Stimulated activated naive B cell treated with anti-CD40 and anti-IgM and Interleukin-4, amounts not matched to agents 10 μg/mL and 1 μg/mL and 100 μg/mL, for 72 hours (primary cell): ENCODE results near the gene DUSP18.
"Not testable (repeated sequence)": the region's sequence is repeated elsewhere in the genome, so short reads cannot be mapped to it uniquely, and the experiment has no call there.

Experiments
- ATAC-seq, 2 donors: fragments of 150-1000 bp; cut with Tn5 transposase; replicated peaks; 2 replicates each; pipeline ENCODE4 v1.10.0; 2021; ENCODE audit warnings: moderate library complexity in 1 of 2
- DNase-seq: peaks from one replicate; pipeline ENCODE4 v3.0.0; 2021
- H3K27ac Mint-ChIP-seq: one replicate; pipeline ENCODE4 v1.8.0; 2022; ENCODE audit warnings: mild to moderate bottlenecking, mixed read lengths
- H3K27me3 Mint-ChIP-seq, 2 donors: one replicate each; pipeline ENCODE4 v1.8.0; 2022; ENCODE audit warnings: mixed read lengths in 2 of 2
- H3K36me3 Mint-ChIP-seq, 2 donors: one replicate each; pipeline ENCODE4 v1.8.0; 2022; ENCODE audit warnings: mixed read lengths in 2 of 2, mild to moderate bottlenecking in 1 of 2
- H3K4me1 Mint-ChIP-seq, 2 donors: one replicate each; pipeline ENCODE4 v1.8.0; 2022; ENCODE audit warnings: mixed read lengths in 2 of 2, mild to moderate bottlenecking in 1 of 2
- H3K4me3 Mint-ChIP-seq, 2 donors: one replicate each; pipeline ENCODE4 v1.8.0; 2022; ENCODE audit warnings: mild to moderate bottlenecking in 2 of 2, mixed read lengths in 2 of 2, moderate library complexity in 1 of 2
- H3K9me3 Mint-ChIP-seq, 2 donors: one replicate each; pipeline ENCODE4 v1.8.0; 2022; ENCODE audit warnings: mixed read lengths in 2 of 2, mild to moderate bottlenecking in 1 of 2

DUSP18 gene

DNA sequence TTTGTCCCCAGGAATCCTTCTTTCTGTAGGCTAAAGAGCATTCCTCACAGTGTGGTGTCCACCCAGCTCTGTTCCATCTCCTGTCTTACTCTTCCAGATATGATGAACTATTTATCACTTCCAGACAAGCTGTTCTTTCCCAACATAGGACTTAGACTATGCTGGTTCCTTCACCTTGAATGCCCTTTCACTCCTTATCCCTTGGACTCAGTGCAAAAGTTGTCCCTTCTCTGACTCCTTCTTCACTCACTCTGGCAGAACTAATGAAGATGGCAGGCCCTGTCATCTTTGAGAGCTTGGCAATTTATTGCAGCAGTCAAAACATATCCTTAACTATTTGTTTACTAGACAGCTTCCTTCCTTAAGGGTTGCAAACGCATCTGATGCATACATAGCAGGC lies 23.5 kb upstream of the DUSP18 start:
- peaks cover 5% of the 10 kb centered on the region in 2 donors for H3K4me1 Mint-ChIP-seq
- DNase-seq (no peak), ATAC-seq (no peak)
- peaks cover 34 to 44% of the 10 kb centered on the region in 2 donors for H3K27me3 Mint-ChIP-seq
- H3K4me3 Mint-ChIP-seq = no peak overlapping the region
- H3K9me3 Mint-ChIP-seq = no peaks in the 10 kb centered on the region
- no peak overlapping the region for H3K27ac Mint-ChIP-seq
- H3K36me3 Mint-ChIP-seq = no peaks in the 10 kb centered on the region

- H3K27me3 Mint-ChIP-seq = peaks cover 27 to 36% of the 10 kb centered on the region in 2 donors
- peaks cover 3 to 5% of the 10 kb centered on the region in 2 donors for H3K4me1 Mint-ChIP-seq
- H3K27ac Mint-ChIP-seq = no peak overlapping the region
- no peaks in the 10 kb centered on the region for H3K36me3 Mint-ChIP-seq
- no peak for ATAC-seq
- no peak for DNase-seq
- no peaks in the 10 kb centered on the region for H3K9me3 Mint-ChIP-seq
- H3K4me3 Mint-ChIP-seq = no peak overlapping the region
Observed at GRCh38 chr22:30689622-30690021, 21.9 kb upstream of the DUSP18 start.

DNA sequence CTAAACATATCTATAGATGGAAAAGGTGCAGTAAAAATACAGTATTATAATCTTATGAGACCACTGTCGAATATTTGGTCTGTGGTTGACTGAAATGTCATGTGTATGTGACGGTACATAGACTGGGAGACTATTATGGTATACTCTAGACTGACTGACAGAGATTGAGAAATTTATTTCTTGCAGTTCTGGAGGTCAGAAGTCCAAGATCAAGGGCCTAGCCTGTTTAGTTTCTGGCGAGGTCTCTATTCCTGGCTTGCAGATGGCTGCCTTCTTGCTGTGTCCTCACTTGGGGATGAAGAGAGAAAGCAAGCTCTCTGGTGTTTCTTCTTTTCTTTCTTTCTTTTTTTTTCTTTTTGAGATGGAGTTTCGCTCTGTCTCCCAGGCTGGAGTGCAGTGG lies 19.7 kb upstream of the DUSP18 start:
- H3K27ac Mint-ChIP-seq = no peak overlapping the region
- no peaks in the 10 kb centered on the region for H3K36me3 Mint-ChIP-seq
- H3K4me1 Mint-ChIP-seq = no peaks in the 10 kb centered on the region
- DNase-seq = no peak
- H3K9me3 Mint-ChIP-seq = no peaks in the 10 kb centered on the region
- no peak overlapping the region for H3K4me3 Mint-ChIP-seq
- H3K27me3 Mint-ChIP-seq = peaks cover 20 to 27% of the 10 kb centered on the region in 2 donors
- no peak for ATAC-seq

DNA sequence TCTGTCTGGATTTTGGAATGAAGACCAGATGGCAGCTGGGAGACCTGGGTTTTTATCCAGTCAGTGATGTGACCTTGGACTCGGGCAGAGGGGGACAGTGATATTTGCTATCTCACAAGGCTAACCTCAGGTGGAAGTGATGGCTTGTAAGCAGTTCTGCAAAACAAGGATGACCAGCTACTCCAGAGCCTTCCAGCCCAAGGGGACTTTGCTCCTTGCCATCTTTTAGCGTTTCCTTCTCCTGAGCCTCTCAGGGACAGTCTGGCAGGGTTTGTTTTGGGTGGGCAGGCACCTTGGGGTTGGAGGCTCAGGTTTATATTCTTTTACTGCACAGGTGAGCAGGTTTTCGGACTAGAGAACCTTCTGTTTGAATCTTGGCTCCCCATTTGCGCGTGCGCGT lies 17.5 kb upstream of the DUSP18 start:
- Mint-ChIP-seq H3K36me3 (no peaks in the 10 kb centered on the region), H3K4me1 (no peaks in the 10 kb centered on the region), H3K9me3 (no peaks in the 10 kb centered on the region), H3K27me3 (peaks cover 10 to 15% of the 10 kb centered on the region in 2 donors), H3K4me3 (no peak overlapping the region), H3K27ac (no peak overlapping the region)
- ATAC-seq (no peak), DNase-seq (no peak)

DNA sequence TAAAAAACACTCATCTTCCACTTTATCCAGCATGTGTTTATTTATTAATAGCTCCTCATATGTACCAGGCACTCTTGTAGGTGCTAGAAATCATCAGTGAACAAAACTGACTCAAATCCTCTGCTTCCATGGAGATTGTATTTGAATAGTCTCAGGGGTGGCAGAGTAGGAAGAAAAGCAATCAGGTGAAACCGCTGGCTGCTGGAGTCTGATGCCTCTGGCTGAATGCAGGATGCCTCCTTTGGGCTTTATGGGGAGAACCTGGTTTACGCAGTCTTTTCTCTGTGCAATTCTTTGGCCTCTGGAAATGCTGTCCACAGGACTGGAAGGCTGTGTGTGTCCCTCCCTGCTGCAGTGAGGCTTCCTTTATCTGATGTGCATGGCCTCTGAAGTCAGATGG lies 14.2 kb upstream of the DUSP18 start:
- ATAC-seq = no peak
- H3K9me3 Mint-ChIP-seq = no peaks in the 10 kb centered on the region
- H3K27me3 Mint-ChIP-seq = peaks cover 18 to 38% of the 10 kb centered on the region in 2 donors

GRCh38 chr22:30680991-30681770 lies 13.5 kb upstream of the DUSP18 start:
- no peaks in the 10 kb centered on the region for H3K36me3 Mint-ChIP-seq
- ATAC-seq = no peak
- no peak overlapping the region for H3K27ac Mint-ChIP-seq
- no peaks in the 10 kb centered on the region for H3K9me3 Mint-ChIP-seq
- no peak overlapping the region for H3K4me3 Mint-ChIP-seq
- no peaks in the 10 kb centered on the region for H3K4me1 Mint-ChIP-seq
- peaks cover 22 to 43% of the 10 kb centered on the region in 2 donors for H3K27me3 Mint-ChIP-seq
- no peak for DNase-seq

More for the DNA sequence above, 14.2 kb upstream of the DUSP18 start:
- H3K36me3 Mint-ChIP-seq = no peaks in the 10 kb centered on the region
- DNase-seq = no peak
- no peak overlapping the region for H3K27ac Mint-ChIP-seq
- no peak overlapping the region for H3K4me3 Mint-ChIP-seq
- H3K4me1 Mint-ChIP-seq = no peaks in the 10 kb centered on the region

GRCh38 chr22:30679895-30680690 lies 12.4 kb upstream of the DUSP18 start:
- H3K4me3 Mint-ChIP-seq, DNase-seq, H3K4me1 Mint-ChIP-seq, H3K9me3 Mint-ChIP-seq, H3K36me3 Mint-ChIP-seq, H3K27ac Mint-ChIP-seq, ATAC-seq: not testable (repeated sequence)
- peaks cover 21 to 44% of the 10 kb centered on the region in 2 donors for H3K27me3 Mint-ChIP-seq

DNA sequence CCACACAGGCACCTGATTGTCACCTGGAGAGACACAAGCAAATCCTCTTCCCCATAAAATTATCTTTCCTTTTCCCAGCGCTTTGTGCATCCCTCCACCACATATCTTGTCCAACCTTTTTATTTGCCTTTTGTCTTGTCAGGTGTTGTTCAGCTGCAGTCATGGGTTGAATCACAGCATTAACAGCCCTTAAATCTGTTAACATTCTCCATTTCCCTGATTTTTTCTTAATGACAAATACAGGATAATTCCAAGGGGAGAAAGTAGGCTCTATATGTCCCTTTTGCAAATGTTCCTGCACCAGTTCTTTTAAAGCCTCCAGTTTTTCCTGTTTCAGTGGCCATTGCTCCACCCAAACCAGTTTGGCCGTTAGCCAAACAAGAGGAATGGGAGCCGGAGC lies 8.9 kb upstream of the DUSP18 start:
- not testable (repeated sequence) for H3K27ac Mint-ChIP-seq, H3K4me3 Mint-ChIP-seq, H3K36me3 Mint-ChIP-seq, H3K4me1 Mint-ChIP-seq, H3K9me3 Mint-ChIP-seq, ATAC-seq, DNase-seq
- peaks cover 20 to 34% of the 10 kb centered on the region in 2 donors for H3K27me3 Mint-ChIP-seq

GRCh38 chr22:30675436-30675835 lies 7.8 kb upstream of the DUSP18 start:
- DNase-seq (no peak), ATAC-seq (no peak)
- peaks cover 20 to 34% of the 10 kb centered on the region in 2 donors for H3K27me3 Mint-ChIP-seq
- H3K36me3 Mint-ChIP-seq = no peaks in the 10 kb centered on the region
- H3K4me3 Mint-ChIP-seq = no peak overlapping the region
- H3K27ac Mint-ChIP-seq = no peak overlapping the region
- peaks cover 0 to 2% of the 10 kb centered on the region in 2 donors for H3K4me1 Mint-ChIP-seq
- H3K9me3 Mint-ChIP-seq = no peaks in the 10 kb centered on the region

DNA sequence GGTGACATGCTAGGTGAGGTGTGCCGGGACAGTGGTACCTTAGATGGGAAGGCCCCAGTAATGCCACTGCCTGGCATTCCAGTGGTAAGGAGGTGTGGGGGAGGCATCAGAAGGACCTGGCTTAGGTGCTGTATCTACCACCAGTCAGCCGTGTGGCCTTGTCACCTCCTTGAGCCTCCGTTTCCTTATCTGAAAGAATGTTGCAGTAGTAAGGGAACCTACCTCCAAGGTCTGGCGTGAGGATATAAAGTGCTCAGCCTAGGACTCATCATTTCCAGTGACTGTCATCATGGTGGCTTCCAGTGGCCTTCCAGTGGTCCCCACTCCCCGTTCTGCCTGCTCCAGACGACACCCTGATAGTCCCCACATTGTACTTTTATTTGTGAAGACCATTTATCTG lies 6.8 kb upstream of the DUSP18 start:
- H3K36me3 Mint-ChIP-seq = no peaks in the 10 kb centered on the region
- H3K9me3 Mint-ChIP-seq = no peaks in the 10 kb centered on the region
- peaks cover 0 to 5% of the 10 kb centered on the region in 2 donors for H3K4me1 Mint-ChIP-seq
- H3K27me3 Mint-ChIP-seq = peaks cover 19 to 30% of the 10 kb centered on the region in 2 donors
- DNase-seq = no peak
- no peak for ATAC-seq
- H3K4me3 Mint-ChIP-seq = no peak overlapping the region
- H3K27ac Mint-ChIP-seq = no peak overlapping the region

- ATAC-seq (no peak), DNase-seq (no peak)
- no peak overlapping the region for H3K27ac Mint-ChIP-seq
Observed at GRCh38 chr22:30673136-30673535, 5.5 kb upstream of the DUSP18 start.

GRCh38 chr22:30671071-30671470 lies 3.4 kb upstream of the DUSP18 start:
- Mint-ChIP-seq H3K9me3 (no peaks in the 10 kb centered on the region), H3K27me3 (peaks cover 11 to 14% of the 10 kb centered on the region in 2 donors), H3K36me3 (peaks cover 0 to 2% of the 10 kb centered on the region in 2 donors), H3K4me3 (no peak overlapping the region), H3K4me1 (peaks cover 12 to 18% of the 10 kb centered on the region in 2 donors), H3K27ac (no peak overlapping the region)
- DNase-seq (no peak), ATAC-seq (no peak)

More at GRCh38 chr22:30673136-30673535, 5.5 kb upstream of the DUSP18 start:
- H3K4me3 Mint-ChIP-seq = no peak overlapping the region
- peaks cover 7 to 9% of the 10 kb centered on the region in 2 donors for H3K4me1 Mint-ChIP-seq
- peaks cover 0 to 2% of the 10 kb centered on the region in 2 donors for H3K36me3 Mint-ChIP-seq
- no peaks in the 10 kb centered on the region for H3K9me3 Mint-ChIP-seq
- H3K27me3 Mint-ChIP-seq = peaks cover 18 to 30% of the 10 kb centered on the region in 2 donors

GRCh38 chr22:30668386-30668710 lies 673 bp upstream of the DUSP18 start:
- H3K9me3 Mint-ChIP-seq = no peaks in the 10 kb centered on the region
- H3K27me3 Mint-ChIP-seq = peaks cover 5 to 8% of the 10 kb centered on the region in 2 donors
- no peak overlapping the region for H3K27ac Mint-ChIP-seq
- ATAC-seq (no peak), DNase-seq (no peak)
- H3K4me1 Mint-ChIP-seq = peaks cover 18 to 20% of the 10 kb centered on the region in 2 donors
- peaks cover 10% of the 10 kb centered on the region in 2 donors for H3K36me3 Mint-ChIP-seq
- peak overlapping the region; percentile 98 for H3K4me3 Mint-ChIP-seq

DNA sequence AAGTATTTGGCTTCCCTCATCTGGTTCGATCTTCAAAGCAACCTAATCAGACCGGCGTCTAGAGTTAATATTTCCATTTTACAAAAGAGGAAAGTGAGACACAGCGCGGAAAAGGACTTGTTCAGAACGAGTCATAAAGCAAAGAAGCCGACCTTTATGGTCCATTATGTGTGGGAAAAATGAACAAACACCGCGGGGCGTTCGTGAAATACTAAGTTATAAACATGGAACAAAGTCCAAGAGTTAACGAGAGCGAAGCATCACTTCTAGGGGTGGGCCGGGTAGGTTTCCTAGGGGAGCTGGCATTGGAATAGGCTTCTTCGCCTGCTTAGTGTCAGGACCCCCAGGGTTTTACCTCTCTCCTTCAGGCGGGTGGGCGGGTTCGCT lies 575 bp downstream of the DUSP18 start:
- peak overlapping the region; percentile 72 for H3K27ac Mint-ChIP-seq
- ATAC-seq = peak in 1 of 2 donors; percentile 3

DNA sequence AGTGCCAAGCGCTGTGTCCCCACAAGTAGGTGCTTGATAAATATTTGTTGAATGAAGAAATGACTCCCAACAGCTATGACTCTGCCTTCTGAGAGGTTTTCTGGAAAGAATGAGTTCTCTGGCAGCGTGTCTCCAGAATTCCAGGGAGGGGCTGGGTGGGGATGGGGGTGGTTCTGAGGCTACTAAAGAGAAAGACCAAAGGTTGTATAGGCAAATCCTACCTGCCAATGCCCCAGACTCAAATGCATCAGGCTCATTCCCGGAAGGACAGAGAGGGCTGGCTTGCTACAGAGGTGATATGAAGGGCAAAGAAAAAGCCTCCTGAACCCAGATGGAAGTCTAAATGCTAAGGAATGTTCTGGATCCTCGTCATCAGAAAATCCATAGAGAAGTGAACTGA lies 1.9 kb downstream of the DUSP18 start:
- ATAC-seq (no peak), DNase-seq (no peak)
- H3K4me1 Mint-ChIP-seq = peaks cover 18 to 20% of the 10 kb centered on the region in 2 donors
- H3K27me3 Mint-ChIP-seq = peaks cover 5 to 8% of the 10 kb centered on the region in 2 donors
- peaks cover 23 to 27% of the 10 kb centered on the region in 2 donors for H3K36me3 Mint-ChIP-seq
- no peak overlapping the region for H3K27ac Mint-ChIP-seq
- no peaks in the 10 kb centered on the region for H3K9me3 Mint-ChIP-seq
- no peak overlapping the region for H3K4me3 Mint-ChIP-seq

More for the DNA sequence above, 575 bp downstream of the DUSP18 start:
- no peaks in the 10 kb centered on the region for H3K9me3 Mint-ChIP-seq
- peaks cover 18 to 20% of the 10 kb centered on the region in 2 donors for H3K4me1 Mint-ChIP-seq
- peaks cover 20 to 21% of the 10 kb centered on the region in 2 donors for H3K36me3 Mint-ChIP-seq
- peaks cover 5 to 8% of the 10 kb centered on the region in 2 donors for H3K27me3 Mint-ChIP-seq
- no peak for DNase-seq
- peak overlapping the region; percentile 98 for H3K4me3 Mint-ChIP-seq
